Coronary artery (tissue), 2 donors: ENCODE data around the gene GNB5.

Source experiments
- DNase-seq: peaks from one replicate; pipeline ENCODE4 v3.0.0-alpha.2; 2017; ENCODE audit warnings: low spot score
- H3K27ac ChIP-seq, 2 donors: fragments of 200-600 bp; sonication (generic); one replicate each; pipeline ENCODE4 v1.5.1; 2016 to 2019
- H3K4me3 ChIP-seq: fragments of 200-600 bp; sonication (generic); 2 replicates; pipeline ENCODE4 v1.5.1; 2016; ENCODE audit warnings: mild to moderate bottlenecking, moderate library complexity
- TF ChIP-seq, protein P1 (sequence below): fragments of 200-600 bp; sonication (generic); IDR thresholded peaks from one replicate; pipeline ENCODE4 v1.5.1; 2019; ENCODE audit warnings: antibody characterized with exemption

The GNB5 gene

GRCh38 chr15:52220937-52221660, 29.9 kb upstream of the GNB5 start:
- TF ChIP-seq, protein P1, sequence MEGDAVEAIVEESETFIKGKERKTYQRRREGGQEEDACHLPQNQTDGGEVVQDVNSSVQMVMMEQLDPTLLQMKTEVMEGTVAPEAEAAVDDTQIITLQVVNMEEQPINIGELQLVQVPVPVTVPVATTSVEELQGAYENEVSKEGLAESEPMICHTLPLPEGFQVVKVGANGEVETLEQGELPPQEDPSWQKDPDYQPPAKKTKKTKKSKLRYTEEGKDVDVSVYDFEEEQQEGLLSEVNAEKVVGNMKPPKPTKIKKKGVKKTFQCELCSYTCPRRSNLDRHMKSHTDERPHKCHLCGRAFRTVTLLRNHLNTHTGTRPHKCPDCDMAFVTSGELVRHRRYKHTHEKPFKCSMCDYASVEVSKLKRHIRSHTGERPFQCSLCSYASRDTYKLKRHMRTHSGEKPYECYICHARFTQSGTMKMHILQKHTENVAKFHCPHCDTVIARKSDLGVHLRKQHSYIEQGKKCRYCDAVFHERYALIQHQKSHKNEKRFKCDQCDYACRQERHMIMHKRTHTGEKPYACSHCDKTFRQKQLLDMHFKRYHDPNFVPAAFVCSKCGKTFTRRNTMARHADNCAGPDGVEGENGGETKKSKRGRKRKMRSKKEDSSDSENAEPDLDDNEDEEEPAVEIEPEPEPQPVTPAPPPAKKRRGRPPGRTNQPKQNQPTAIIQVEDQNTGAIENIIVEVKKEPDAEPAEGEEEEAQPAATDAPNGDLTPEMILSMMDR, result no peak
- Histone ChIP-seq H3K4me3 (no peak overlapping the region), H3K27ac (no peak overlapping the region)
- no peak for DNase-seq

DNA sequence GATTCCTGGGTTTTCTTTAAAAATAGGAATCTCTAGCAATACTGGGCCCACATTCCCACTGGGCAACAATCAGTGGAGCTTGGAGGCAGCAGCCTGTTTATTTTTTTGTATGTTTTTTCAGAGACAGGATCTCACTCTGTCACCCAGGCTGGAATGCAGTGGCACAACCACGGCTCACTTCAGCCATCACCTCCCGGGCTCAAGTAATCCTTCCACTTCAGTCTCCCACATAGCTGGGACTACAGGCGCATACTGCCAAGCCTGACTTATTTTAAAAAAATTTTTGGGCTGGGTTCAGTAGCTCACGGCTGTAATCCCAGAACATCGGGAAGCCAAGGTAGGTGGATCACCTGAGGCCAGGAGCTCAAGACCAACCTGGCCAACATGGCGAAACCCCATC, 29.1 kb upstream of the GNB5 start:
- no peak for DNase-seq
- no peak overlapping the region for H3K27ac ChIP-seq

GRCh38 chr15:52218816-52219215, 27.6 kb upstream of the GNB5 start:
- TF ChIP-seq, protein P1, result no peak
- H3K27ac ChIP-seq, result no peak overlapping the region
- H3K4me3 ChIP-seq, result no peak overlapping the region
- DNase-seq, result no peak

More for the DNA sequence above, 29.1 kb upstream of the GNB5 start:
- no peak overlapping the region for H3K4me3 ChIP-seq
- TF ChIP-seq, protein P1, result no peak

DNA sequence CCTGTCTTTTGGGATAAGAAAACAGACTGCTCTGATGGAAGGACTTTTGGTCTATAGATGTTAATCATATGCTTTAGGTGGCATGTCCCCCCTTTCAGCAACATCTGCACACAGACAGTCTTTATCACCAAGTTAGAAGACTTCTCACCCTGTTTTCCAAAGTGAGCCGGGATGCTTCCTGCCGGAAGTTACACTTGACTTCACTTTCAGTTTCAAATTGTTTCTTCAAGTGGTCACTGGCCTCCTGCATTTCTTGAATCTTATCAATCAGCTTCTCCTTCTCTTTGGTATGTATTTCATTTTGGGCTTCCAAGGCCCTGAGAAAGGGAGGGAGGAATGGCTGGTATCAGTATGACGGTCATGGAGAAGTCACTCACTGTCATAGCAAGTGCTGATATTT, 27.2 kb upstream of the GNB5 start:
- DNase-seq, result no peak
- TF ChIP-seq, protein P1, result no peak
- no peak overlapping the region for H3K4me3 ChIP-seq
- H3K27ac ChIP-seq, result no peak overlapping the region

GRCh38 chr15:52217186-52217585, 26.0 kb upstream of the GNB5 start:
- no peak overlapping the region for H3K4me3 ChIP-seq
- no peak overlapping the region for H3K27ac ChIP-seq
- no peak for DNase-seq
- TF ChIP-seq, protein P1, result no peak

DNA sequence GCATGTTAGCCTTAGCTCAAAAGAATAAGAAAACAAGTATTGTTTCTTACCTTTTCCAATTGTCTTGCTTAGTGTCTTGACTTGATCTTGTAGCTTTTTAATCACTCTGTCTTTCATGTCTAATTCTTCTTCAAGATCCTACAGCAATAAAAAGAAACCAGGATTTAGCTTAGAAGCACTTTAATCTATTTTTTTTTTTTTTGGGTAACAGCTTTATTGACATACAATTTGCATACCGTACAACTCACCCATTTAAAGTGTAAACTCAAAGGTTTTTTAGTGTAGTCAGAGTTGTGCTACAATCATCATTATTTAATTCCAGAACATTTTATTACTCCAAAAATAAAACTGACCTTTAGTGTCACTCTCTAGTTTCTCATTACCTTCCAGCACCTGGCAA, 23.4 kb upstream of the GNB5 start:
- Histone ChIP-seq H3K27ac (no peak overlapping the region), H3K4me3 (no peak overlapping the region)
- DNase-seq, result no peak
- TF ChIP-seq, protein P1, result no peak

GRCh38 chr15:52213206-52213605, 22.0 kb upstream of the GNB5 start:
- TF ChIP-seq, protein P1, result no peak
- no peak overlapping the region for H3K4me3 ChIP-seq
- DNase-seq, result no peak
- H3K27ac ChIP-seq, result no peak overlapping the region
